Measurements from ENCODE around the gene P4HB.

- TF ChIP-seq SP1 (IDR thresholded peaks at IDR 0.05): no peak
- no peak for TF ChIP-seq SUZ12 (IDR thresholded peaks at IDR 0.05)
- TF ChIP-seq TARDBP (IDR thresholded peaks at IDR 0.05): no peak
- no peak for TF ChIP-seq ARNT (IDR thresholded peaks at IDR 0.05)
- no peak for TF ChIP-seq BHLHE40 (IDR thresholded peaks at IDR 0.05; ENCODE audit: borderline replicate concordance)
- no peak for TF ChIP-seq FOXA1 (IDR thresholded peaks at IDR 0.05)
- TF ChIP-seq FOXK2 (IDR thresholded peaks at IDR 0.05): no peak
- no peak for TF ChIP-seq FOXM1 (IDR thresholded peaks at IDR 0.05; ENCODE audit: borderline replicate concordance)
- no peak for TF ChIP-seq NFRKB (IDR thresholded peaks at IDR 0.05)
- TF ChIP-seq ZNF384 (IDR thresholded peaks at IDR 0.05): no peak
- no peak for TF ChIP-seq HDGF (IDR thresholded peaks at IDR 0.05; ENCODE audit: borderline replicate concordance)
- no peak for TF ChIP-seq ELF4 (IDR thresholded peaks at IDR 0.05)
Observed at GRCh38 chr17:81813861-81814683, 46.3 kb downstream of the P4HB start.
